Measurements from ENCODE around the gene ANAPC2. TPM values are rescaled to one million over a fixed set of nuclear protein-coding genes. Genes with fewer than 3 reads are reported as not detected.

Gene ANAPC2
- total and polyA plus RNA-seq, 7 donors: 12.5 to 49.3 (median 23.2) TPM

DNA sequence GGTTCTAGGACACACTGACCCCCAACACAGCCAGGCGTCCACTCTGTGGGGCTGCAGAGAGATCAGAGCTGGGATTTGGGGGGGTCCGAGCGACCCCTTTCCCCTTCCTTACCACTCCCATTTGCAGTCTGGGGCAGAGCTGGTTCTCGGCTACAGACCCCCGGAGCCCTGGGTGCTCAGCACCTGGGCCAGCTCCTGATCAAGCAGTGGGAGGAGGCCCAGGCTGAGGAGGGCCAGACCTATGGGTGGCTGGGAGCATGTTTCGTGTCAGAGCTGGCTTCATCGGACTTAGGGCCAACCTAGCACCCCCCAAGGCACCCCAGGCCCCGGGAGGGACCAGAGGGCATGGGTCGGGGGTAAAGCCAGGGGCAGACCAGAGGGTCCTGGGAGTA lies 41.8 kb downstream of the ANAPC2 start:
- DNase-seq: no peak
- no peaks in the 10 kb centered on the region for H3K9me3 ChIP-seq
- TF ChIP-seq POLR2AphosphoS5 (IDR thresholded peaks at IDR 0.05) (no peak), EP300 (IDR thresholded peaks at IDR 0.05) (no peak), POLR2A (IDR thresholded peaks at IDR 0.05) (no peak)
- TF ChIP-seq, protein P1, sequence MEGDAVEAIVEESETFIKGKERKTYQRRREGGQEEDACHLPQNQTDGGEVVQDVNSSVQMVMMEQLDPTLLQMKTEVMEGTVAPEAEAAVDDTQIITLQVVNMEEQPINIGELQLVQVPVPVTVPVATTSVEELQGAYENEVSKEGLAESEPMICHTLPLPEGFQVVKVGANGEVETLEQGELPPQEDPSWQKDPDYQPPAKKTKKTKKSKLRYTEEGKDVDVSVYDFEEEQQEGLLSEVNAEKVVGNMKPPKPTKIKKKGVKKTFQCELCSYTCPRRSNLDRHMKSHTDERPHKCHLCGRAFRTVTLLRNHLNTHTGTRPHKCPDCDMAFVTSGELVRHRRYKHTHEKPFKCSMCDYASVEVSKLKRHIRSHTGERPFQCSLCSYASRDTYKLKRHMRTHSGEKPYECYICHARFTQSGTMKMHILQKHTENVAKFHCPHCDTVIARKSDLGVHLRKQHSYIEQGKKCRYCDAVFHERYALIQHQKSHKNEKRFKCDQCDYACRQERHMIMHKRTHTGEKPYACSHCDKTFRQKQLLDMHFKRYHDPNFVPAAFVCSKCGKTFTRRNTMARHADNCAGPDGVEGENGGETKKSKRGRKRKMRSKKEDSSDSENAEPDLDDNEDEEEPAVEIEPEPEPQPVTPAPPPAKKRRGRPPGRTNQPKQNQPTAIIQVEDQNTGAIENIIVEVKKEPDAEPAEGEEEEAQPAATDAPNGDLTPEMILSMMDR (IDR thresholded peaks at IDR 0.05): no peak
- no peaks in the 10 kb centered on the region for H3K36me3 ChIP-seq
- WGBS, 2 donors: 57 to 60% methylated on average over 9 of the region's 9 CpGs
- intact Hi-C loops (cut with DNase I): no loop called here
- no peak overlapping the region for H3K27ac ChIP-seq
- H3K27me3 ChIP-seq: peaks cover 3 to 81% (median 60%) of the 10 kb centered on the region in 3 donors
- H3K4me1 ChIP-seq: peaks cover 0 to 5% (median 0%) of the 10 kb centered on the region in 4 donors
- H3K4me3 ChIP-seq: no peak overlapping the region

DNA sequence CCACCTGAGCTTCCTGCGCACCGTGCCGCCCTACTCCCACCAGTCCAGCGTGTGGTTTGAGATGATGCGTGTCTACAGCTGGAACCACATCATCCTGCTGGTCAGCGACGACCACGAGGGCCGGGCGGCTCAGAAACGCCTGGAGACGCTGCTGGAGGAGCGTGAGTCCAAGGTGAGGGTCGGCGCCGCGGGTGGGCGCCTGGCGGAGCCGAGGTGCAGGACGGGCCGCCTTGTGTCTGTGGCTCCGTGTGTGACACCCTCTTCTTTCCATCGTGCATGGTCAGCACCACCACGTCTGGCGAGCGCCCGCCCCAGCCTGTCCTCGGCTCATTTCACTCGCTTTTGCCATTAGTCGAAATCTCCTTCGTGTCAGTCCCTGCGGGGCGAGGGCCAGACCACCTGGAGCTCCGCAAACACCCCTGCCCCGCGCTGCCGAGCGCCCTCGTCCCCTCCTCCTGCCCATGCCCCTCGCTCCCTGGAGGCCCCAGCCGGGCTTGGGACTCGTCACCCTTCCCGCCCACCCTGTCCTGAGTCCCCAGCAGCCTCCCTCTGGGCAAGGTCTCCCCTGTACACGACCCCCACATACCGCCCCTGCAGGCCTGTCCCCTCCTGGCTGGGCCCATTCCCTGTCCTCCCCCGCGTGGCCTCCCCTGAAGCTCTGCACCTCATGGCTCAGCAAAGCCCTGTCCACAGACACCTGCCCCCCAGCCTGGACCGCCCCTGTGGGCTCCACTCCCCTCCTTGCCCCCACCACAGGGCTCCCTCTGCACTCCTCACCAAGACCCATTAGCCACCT lies 42.4 kb downstream of the ANAPC2 start:
- 55 to 60% methylated on average over 49 of the region's 49 CpGs for WGBS, 2 donors
- Histone ChIP-seq H3K27ac (no peak overlapping the region), H3K9me3 (no peaks in the 10 kb centered on the region), H3K36me3 (no peaks in the 10 kb centered on the region), H3K27me3 (peaks cover 7 to 87% (median 65%) of the 10 kb centered on the region in 3 donors), H3K4me3 (no peak overlapping the region), H3K4me1 (peaks cover 0 to 5% (median 0%) of the 10 kb centered on the region in 4 donors)
- no peak for TF ChIP-seq EP300 (IDR thresholded peaks at IDR 0.05)
- TF ChIP-seq POLR2A (IDR thresholded peaks at IDR 0.05): no peak
- TF ChIP-seq POLR2AphosphoS5 (IDR thresholded peaks at IDR 0.05): no peak
- TF ChIP-seq, protein P1 (IDR thresholded peaks at IDR 0.05): no peak
- intact Hi-C loops (cut with DNase I): no loop called here
- DNase-seq: no peak

GRCh38 chr9:137143459-137143858 lies 44.9 kb downstream of the ANAPC2 start:
- TF ChIP-seq, protein P1 (IDR thresholded peaks at IDR 0.05): no peak
- no peak for TF ChIP-seq POLR2A (IDR thresholded peaks at IDR 0.05)
- TF ChIP-seq EP300 (IDR thresholded peaks at IDR 0.05): no peak
- TF ChIP-seq POLR2AphosphoS5 (IDR thresholded peaks at IDR 0.05): no peak
- Histone ChIP-seq H3K27ac (no peak overlapping the region), H3K27me3 (peaks cover 26 to 91% (median 83%) of the 10 kb centered on the region in 3 donors), H3K4me3 (no peak overlapping the region), H3K4me1 (peaks cover 0 to 10% (median 9%) of the 10 kb centered on the region in 4 donors), H3K36me3 (no peaks in the 10 kb centered on the region), H3K9me3 (no peaks in the 10 kb centered on the region)
- no peak for DNase-seq
- intact Hi-C loops (cut with DNase I): no loop called here
- WGBS, 2 donors: 50 to 71% methylated on average over 4 of the region's 4 CpGs

DNA sequence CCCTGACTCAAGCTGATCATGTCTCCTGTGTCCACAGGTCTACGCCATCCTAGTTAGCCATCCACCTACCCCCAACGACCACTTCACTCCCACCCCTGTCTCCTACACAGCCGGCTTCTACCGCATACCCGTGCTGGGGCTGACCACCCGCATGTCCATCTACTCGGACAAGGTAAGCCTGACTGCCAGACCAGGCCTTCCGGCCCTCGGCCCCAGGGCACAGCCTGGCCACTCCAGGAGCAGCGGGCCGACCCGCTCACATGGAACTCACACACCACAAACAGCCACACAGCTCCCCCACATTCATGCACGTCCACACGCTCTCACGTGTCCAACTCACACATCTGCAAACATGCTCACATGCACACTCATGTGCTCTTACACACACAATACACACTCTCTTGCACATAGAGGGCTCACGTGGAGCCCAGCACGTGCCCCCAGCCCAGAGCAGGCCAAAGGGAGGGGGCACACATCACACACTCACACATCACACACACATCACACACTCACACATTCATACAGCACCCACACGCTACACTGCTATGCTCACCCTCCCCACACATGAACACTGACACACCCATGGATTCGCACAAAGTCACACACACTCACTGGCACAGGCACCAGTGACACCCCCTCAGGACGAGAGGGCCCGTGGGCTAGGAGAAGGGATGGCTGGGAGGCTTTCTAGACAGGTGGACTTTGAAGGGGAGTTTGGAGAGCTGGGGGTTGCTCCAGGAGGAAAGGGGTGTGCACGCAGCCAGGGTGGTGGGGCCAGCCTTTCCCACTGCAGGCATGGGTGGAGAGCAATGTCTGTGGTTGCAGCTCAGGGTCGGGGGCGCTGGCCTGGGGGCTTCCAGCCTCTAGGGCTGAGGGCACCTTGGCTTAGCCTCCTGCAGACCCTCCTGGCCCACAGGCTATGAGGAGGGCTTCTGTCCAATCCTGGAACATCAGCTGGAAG lies 46.1 kb downstream of the ANAPC2 start:
- DNase-seq: no peak
- TF ChIP-seq POLR2A (IDR thresholded peaks at IDR 0.05): no peak
- TF ChIP-seq, protein P1 (IDR thresholded peaks at IDR 0.05): no peak
- no peak for TF ChIP-seq POLR2AphosphoS5 (IDR thresholded peaks at IDR 0.05)
- no peak for TF ChIP-seq EP300 (IDR thresholded peaks at IDR 0.05)
- Histone ChIP-seq H3K9me3 (no peaks in the 10 kb centered on the region), H3K27ac (no peak overlapping the region), H3K4me3 (no peak overlapping the region), H3K27me3 (peaks cover 36 to 91% (median 83%) of the 10 kb centered on the region in 3 donors), H3K36me3 (no peaks in the 10 kb centered on the region), H3K4me1 (peaks cover 0 to 12% (median 9%) of the 10 kb centered on the region in 4 donors)
- intact Hi-C loops (cut with DNase I): no loop called here
- 69 to 80% methylated on average over 24 of the region's 24 CpGs for WGBS, 2 donors

Measured in sigmoid colon (tissue), 7 donors.